Stomach (tissue), 4 donors: ENCODE data around the gene BMP6.

Source experiments
- CTCF ChIP-seq, 7 experiments: fragments of 450-650 bp in 4 of 7; fragments of 200-600 bp in 3 of 7; sonication (generic) in 3 of 7; IDR thresholded peaks; one replicate each; pipeline ENCODE4 v1.5.1; 2016 to 2019; ENCODE audit warnings: antibody characterized with exemption in 7 of 7, control low read depth in 2 of 7, mild to moderate bottlenecking in 1 of 7
- EP300 ChIP-seq: sonication (generic); formaldehyde crosslinking; IDR thresholded peaks from one replicate; pipeline ENCODE4 v1.6.1; 2017; ENCODE audit warnings: antibody characterized with exemption
- POLR2A ChIP-seq, 4 donors: fragments of 450-650 bp; IDR thresholded peaks; one replicate each; pipeline ENCODE4 v1.6.1; 2016; ENCODE audit warnings: antibody characterized with exemption in 4 of 4, control low read depth in 2 of 4, mild to moderate bottlenecking in 1 of 4, moderate library complexity in 1 of 4

DNA sequence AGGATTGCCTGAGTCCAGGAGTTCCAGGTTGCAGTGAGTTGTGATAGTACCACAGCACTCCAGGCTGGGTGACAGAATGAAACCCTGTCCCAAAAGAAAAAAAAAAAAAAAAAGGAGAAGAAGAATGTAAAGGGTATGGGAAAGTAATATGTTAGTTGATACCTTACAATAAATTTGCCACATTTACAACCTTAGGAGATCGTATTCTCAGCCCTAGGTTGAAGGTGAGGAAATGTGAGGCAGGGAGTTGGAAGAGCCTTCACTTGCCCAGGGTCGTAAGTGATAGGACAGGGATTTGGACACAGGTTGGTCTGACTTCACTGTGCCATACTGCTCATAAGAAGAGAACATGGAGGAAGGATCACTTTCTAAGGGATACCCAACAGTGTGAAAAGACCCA is 68.6 kb downstream of the BMP6 start:
- no peak for TF ChIP-seq EP300
- TF ChIP-seq POLR2A (IDR thresholded peaks at IDR 0.05), result no peak
- no peak for TF ChIP-seq CTCF (IDR thresholded peaks at IDR 0.05)
